GM18505 (cell line): Measurements from ENCODE around the gene THRSP.
"Not testable (repeated sequence)": the region's sequence is repeated elsewhere in the genome, so short reads cannot be mapped to it uniquely, and the experiment has no call there.

Experiments
- ATAC-seq: cut with Tn5 transposase; IDR thresholded peaks from one replicate; pipeline ENCODE4 v1.9.1; 2021; ENCODE audit not compliant: unreplicated experiment
- POLR2A ChIP-seq: IDR thresholded peaks from 4 replicates; pipeline ENCODE4 v1.6.1; 2011; ENCODE audit warnings: borderline replicate concordance; ENCODE audit not compliant: insufficient read depth, insufficient read length; ENCODE audit errors: extremely low read depth

The THRSP gene

DNA sequence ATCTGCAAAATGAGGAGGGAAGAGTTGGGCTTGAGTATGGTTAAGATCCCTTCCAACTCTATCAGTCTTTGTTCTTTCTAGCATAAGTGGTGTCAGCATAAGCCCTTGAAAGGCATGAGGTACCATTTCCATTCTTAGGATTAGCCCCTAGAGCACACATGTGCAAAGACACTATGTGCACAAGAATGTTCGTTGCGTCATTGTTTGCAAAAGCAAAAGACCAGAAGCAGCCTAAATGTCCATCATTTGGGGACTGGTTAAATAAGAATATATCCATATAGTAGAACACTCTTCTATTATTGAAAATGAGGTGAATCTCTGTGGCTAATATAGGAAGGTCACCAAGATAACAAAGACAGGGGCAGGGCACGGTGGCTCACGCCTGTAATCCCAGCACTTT is 30.6 kb upstream of the THRSP start:
- no peak for TF ChIP-seq POLR2A
- ATAC-seq, result no peak

DNA sequence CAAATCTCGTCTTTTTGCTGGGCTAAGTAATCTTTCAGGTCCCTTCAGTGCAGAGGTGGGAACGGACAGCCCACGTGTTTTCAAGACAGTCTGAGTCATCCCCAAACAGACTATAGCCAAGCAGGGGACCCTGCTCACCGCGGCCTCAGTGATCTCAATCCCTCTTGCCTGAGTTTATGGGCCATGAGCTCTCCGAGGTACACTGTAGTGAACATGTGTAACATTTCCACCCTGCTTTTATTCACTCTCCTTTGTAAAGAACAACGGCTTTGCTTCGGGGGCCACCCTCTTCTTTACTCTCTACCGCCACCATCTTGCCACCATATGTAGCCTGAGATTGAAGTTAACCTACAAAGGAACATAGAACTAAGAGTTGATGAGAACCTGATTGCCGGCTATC is 29.0 kb upstream of the THRSP start:
- no peak for ATAC-seq
- no peak for TF ChIP-seq POLR2A

DNA sequence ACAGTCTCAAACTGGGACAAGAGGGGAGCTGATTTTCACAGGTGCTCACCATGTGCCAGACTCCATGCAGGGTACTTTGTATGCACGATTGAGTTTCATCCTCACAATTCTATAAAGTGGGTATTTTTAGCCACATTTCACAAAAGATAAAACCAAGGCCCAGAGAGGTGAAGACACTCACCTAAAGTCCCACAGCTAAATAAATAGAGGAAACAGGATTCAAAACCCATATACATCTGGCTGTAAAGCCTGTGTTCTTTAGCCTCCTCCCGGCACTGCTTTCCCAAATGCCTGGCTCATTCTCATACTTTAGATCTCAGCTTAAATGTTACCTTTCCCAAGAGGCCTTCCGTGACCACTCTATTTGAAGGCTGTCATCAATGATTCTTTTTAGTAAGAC is 27.3 kb upstream of the THRSP start:
- no peak for ATAC-seq
- no peak for TF ChIP-seq POLR2A

DNA sequence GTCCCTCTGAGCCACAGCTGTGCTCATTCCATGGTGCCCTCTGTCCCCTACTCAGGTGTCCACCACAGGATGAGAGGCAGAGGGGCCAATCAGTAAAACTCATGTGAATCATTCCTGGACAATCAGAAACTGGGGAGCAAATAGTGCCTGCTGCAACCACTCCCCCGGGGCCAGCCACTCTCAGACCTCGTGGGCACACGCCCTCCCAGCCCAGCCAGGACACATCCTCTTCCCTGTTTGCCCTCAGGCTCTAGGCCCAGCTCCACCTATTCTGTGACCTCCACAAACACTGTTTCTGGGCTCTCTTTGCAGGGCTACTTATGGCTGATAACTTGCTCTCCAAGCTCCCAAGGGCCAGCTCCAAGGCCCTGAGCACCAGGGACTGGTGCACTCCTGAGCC is 26.6 kb upstream of the THRSP start:
- no peak for TF ChIP-seq POLR2A
- no peak for ATAC-seq

DNA sequence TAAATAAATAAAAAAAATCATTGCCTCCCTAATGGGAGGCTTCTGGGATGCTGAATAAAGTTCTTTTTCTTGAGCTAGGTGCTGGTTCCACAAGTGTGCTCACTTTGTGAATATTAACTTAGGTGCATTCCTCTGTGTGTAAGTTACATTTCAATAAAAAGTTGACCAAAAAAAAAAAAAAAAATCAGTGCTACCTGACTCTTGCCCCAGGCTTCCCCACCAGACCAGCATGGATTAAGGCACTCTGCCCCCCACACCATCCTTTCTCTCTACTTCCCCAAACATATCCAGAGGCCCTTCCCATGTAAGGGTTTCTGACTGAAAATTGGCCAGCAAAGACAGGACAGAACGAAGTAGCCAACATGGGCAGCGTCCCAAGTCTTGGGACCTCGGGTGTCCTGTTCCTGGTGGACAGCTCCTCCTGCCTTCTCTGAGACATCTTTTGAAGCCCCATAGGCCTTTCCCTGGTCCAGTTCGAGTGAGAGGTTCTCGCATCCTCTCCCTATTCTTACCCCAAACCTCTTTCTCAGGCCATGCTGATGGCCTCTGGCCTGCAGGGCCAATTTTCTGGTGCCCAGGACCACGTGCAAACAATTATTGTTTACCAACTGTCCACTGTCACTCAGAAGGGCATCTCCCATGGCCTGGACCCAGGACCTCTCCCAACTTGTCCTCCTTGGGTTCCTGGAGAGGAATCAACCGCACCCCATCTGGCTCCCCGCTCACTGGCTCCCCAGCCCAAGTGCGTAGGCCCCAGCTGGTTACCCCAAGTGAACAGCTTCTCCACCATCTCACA is 25.6 kb upstream of the THRSP start:
- TF ChIP-seq POLR2A, result no peak
- ATAC-seq, result no peak

DNA sequence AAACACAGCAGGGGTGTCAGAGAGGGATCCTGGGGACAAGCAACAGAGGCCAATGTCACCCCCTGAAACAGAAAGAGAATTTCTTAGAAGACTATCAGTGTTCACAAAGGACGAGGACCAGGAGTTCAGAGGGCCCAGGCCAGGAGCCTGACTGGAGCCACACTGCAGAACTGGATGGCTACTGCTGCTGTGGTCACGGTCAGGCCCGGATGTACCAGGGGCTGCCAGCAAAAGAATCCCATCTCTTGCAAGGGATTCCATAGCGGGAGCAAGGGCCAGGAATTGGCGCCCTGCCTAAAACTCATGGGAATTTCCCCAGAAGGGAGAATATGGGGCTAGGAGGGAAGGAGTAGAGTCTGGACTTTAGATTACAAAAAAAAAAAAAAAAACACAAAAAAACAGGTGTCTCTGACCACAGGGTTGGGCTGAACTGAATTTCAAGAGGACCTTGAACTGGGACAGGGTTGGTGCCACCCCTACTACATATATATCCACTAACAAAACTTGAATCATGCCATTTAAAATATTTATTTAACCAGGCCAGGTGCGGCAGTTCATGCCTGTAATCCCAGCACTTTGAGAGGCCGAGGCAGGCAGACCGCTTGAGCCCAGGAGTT is 24.9 kb upstream of the THRSP start:
- no peak for TF ChIP-seq POLR2A
- no peak for ATAC-seq

DNA sequence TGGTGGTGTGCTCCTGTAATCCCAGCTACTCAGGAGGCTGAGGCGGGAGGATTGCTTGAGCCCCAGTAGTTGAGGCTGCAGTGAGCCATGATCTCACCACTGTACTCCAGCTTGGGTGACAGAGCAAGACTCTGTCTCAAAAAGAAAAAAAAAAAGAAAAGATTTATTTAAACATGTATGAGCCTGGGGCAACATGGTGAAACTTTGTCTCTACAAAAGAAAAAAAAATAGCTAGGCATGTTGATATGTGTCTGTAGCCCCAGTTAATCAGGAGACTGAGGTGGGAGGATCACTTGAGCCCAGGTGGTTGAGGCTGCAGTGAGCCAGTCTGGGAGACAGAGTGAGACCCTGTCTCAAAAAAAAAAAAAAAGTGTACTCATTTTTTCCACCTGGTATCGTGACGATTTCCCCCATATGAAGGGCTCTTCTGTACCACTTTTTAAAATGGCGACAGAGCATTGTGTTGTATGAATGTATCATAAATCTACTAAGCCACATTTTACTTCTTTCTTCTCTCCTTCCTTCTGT is 24.2 kb upstream of the THRSP start:
- no peak for TF ChIP-seq POLR2A
- no peak for ATAC-seq

DNA sequence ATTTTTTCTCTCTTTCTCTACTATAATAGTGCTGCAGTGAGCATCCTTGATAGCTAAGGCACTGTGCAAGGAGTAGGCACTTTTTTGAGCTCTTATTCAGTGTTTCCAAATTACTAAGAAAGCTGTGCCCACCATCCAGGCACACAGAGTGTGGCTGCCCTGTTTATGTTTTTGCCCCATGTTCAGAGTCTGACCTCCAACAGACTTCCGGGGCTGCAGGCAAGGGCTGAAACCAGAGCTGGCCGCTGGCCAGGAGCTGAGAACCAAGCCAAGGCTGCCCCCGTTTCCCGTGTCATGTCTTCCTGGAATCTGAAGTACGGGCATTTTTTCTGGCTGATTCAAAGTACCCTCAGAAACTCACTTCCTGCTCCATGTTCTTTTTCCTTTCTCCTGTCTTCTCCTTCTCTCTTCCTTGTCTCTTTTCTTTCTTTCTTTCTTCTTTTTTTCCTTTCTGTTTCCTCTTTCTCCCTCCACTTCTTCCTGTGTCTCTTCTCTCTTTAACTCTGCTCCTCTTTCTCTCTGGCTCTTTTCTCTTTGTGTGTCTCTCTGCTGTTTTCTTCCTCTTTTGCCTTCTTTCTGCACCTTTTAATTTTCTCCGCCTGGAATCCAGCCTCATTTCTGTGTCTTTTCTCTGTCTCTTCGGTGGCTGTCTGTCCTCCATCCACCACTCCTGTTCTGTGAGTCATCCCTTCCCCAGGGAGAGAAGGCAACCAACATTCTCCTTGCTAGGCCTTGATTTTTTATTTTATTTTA is 23.6 kb upstream of the THRSP start:
- TF ChIP-seq POLR2A, result peak; percentile 49
- peak; percentile 70 for ATAC-seq

DNA sequence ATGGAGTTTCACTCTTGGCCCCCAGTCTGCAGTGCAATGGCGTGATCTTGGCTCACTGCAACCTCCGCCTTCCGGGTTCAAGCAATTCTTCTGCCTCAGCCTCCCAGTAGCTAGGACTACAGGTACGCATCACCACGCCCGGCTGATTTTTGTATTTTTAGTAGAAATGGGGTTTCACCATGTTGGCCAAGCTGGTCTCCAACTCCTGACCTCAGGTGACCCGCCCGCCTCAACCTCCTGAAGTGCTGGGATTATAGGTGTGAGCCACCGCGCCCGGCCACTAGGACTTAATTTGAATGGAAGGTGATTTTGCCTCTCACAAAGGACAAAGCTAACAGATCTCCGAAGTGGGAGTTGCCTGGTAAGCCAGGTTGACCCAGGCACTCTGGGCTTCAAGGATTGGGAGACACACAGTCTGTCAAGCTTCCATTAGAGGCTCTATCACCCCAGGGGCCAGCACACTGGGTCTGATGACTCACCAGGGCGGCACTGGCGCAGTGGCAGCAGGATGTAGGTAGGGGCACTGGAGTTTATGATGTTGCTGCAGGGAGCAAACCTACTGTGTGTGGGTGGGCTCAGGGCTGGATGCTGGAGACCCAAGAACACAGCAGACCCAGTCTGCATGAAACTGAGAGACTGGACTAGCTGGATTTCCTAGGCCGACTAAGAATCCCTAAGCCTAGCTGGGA is 22.8 kb upstream of the THRSP start:
- no peak for ATAC-seq
- TF ChIP-seq POLR2A, result no peak

DNA sequence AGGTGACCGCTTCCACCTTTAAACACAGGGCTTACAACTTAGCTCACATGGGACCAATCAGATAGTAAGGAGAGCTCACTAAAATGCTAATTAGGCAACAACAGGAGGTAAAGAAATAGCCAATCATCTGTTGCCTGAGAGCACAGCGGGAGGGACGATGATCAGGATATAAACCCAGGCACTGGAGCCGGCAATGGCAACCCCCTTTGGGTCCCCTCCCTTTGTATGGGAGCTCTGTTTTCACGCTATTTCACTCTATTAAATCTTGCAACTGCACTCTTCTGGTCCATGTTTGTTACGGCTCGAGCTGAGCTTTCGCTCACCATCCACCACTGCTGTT is 22.3 kb upstream of the THRSP start:
- not testable (repeated sequence) for ATAC-seq

DNA sequence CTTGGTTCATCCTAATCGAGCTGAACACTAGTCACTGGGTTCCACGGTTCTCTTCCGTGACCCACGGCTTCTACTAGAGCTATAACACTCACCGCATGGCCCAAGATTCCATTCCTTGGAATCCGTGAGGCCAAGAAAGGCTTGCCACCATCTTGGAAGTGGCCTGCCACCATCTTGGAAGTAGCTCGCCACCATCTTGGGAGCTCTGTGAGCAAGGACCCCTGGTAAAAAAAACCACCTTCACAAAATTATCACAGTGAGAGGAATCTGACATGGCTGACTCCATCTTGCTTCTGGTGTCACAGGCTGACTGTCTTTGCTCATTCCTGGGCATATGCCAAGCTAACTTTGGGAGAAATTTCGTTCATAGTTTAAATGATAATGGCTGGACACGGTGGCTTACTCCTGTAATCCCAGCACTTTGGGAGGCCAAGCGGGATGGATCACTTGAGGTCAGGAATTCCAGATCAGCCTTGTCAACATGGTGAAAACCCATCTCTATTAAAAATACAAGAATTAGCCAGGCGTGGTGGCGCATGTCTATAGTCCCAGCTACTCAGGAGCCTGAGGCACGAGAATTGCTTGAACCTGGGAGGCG is 21.7 kb upstream of the THRSP start:
- no peak for ATAC-seq
- no peak for TF ChIP-seq POLR2A

DNA sequence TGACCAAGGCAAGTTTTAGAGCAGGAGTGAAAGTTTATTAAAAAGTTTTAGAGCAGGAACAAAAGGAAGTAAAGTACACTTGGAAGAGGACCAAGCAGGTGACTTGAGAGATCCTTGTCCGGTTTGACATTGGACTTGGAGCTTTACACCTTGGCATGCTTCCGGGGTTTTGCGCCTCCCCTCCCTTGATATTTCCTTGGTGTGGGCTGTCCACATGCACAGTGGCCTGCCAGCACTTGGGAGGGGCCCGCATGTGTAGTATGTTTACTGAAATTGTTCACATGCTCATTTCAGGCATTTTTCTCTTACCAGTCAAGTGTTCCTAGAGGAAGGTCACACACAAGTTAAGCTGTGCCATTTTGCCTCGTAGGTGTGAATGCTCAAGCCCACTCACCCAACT is 19.0 kb upstream of the THRSP start:
- no peak for TF ChIP-seq POLR2A
- no peak for ATAC-seq
